Regular cardiac myocyte (primary cell): ENCODE results near the gene WASHC4. TPM values are rescaled to one million over a fixed set of nuclear protein-coding genes. Genes with fewer than 3 reads are reported as not detected.

Experiments
- total RNA-seq: library from RNA; depleted of rRNA; stranded (reverse); fragments of >200 nt; gene quantifications from 2 replicates; pipeline ENCODE4 v1.2.3, GENCODE V29; 2014

Gene WASHC4
- total RNA-seq: 90.1 and 142 TPM in 2 replicates

GRCh38 chr12:105107494-105108371 is at the start of gene WASHC4:
WASHC4 (plus strand) TSS chr12:105107731; CDS start chr12:105107801, 70 bp downstream.

GRCh38 chr12:105084251-105085250 is 23.0 kb upstream of the WASHC4 start, which contains the start of gene ALDH1L2:
ALDH1L2 (minus strand) TSS chr12:105084458; CDS start chr12:105084436, 22 bp downstream.

Other genes starting within 250 kb of the WASHC4 start
- gene SLC41A2, start 149.4 kb upstream of the WASHC4 start, total RNA-seq: 17.1 and 41.2 TPM in 2 replicates
- 7.3 and 7.9 TPM in 2 replicates for gene NOPCHAP1, start 121.4 kb upstream of the WASHC4 start, total RNA-seq
- gene ALDH1L2, start 23.3 kb upstream of the WASHC4 start, total RNA-seq: 40.6 and 74.4 TPM in 2 replicates
- 19.0 and 27.1 TPM in 2 replicates for gene APPL2, start 128.4 kb downstream of the WASHC4 start, total RNA-seq
- gene C12orf75, start 223.0 kb downstream of the WASHC4 start, total RNA-seq: 41.4 and 61.9 TPM in 2 replicates